ENCODE measurements around the gene SLC30A7. TPM values are rescaled to one million over a fixed set of nuclear protein-coding genes. Genes with fewer than 3 reads are reported as not detected.
A peak's percentile ranks its signal among the peaks of the same experiment; 100 is the strongest.

SLC30A7 gene
- total RNA-seq, 1 donor from 2014 or later, result 35.1 TPM

- H3K4me1 ChIP-seq, result no peaks in the 10 kb centered on the region
- TF ChIP-seq, protein P1, sequence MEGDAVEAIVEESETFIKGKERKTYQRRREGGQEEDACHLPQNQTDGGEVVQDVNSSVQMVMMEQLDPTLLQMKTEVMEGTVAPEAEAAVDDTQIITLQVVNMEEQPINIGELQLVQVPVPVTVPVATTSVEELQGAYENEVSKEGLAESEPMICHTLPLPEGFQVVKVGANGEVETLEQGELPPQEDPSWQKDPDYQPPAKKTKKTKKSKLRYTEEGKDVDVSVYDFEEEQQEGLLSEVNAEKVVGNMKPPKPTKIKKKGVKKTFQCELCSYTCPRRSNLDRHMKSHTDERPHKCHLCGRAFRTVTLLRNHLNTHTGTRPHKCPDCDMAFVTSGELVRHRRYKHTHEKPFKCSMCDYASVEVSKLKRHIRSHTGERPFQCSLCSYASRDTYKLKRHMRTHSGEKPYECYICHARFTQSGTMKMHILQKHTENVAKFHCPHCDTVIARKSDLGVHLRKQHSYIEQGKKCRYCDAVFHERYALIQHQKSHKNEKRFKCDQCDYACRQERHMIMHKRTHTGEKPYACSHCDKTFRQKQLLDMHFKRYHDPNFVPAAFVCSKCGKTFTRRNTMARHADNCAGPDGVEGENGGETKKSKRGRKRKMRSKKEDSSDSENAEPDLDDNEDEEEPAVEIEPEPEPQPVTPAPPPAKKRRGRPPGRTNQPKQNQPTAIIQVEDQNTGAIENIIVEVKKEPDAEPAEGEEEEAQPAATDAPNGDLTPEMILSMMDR (IDR thresholded peaks at IDR 0.05), result peak; percentile 75
- H3K4me3 ChIP-seq, result no peak overlapping the region
- H3K27me3 ChIP-seq, result no peaks in the 10 kb centered on the region
- no peaks in the 10 kb centered on the region for H3K9me3 ChIP-seq
- H3K27ac ChIP-seq, result no peak overlapping the region
- no peak for DNase-seq
- intact Hi-C loops (cut with DNase I), result loop anchor here (10.0 kb wide), 2 partner anchors 264 to 404 kb away; no protein-coding TSS in a partner anchor
- H3K36me3 ChIP-seq, result no peaks in the 10 kb centered on the region
- peak; percentile 35 for ATAC-seq
Measured at GRCh38 chr1:100868364-100868995, 27.4 kb upstream of the SLC30A7 start.

GRCh38 chr1:100869996-100870395, 25.9 kb upstream of the SLC30A7 start:
- TF ChIP-seq, protein P1 (IDR thresholded peaks at IDR 0.05), result no peak
- DNase-seq (no peak), ATAC-seq (no peak)
- no peak overlapping the region for H3K27ac ChIP-seq
- H3K36me3 ChIP-seq, result no peaks in the 10 kb centered on the region
- no peaks in the 10 kb centered on the region for H3K9me3 ChIP-seq
- no peak overlapping the region for H3K4me3 ChIP-seq
- H3K27me3 ChIP-seq, result no peaks in the 10 kb centered on the region
- intact Hi-C loops (cut with DNase I), result loop anchor here (10.0 kb wide), 2 partner anchors 265 to 405 kb away; no protein-coding TSS in a partner anchor
- H3K4me1 ChIP-seq, result no peaks in the 10 kb centered on the region

DNA sequence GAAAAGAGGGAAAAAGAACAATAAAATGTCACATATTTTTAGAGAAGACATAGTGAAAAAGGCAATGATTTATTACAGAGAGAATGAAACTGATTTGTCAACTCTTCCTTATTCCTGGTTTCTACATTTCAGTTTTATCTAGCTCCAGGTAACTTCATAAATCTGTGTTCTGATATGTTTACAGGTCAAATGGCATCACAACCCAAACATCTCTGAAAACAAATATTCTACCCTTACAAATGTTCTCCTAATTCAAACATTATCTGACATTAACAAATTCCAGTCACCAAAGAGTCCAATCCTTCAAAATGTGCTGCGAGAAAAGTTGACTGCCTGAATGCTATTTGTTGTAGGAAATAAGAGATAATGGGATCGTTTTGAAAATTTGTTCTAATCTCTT, 21.5 kb upstream of the SLC30A7 start:
- H3K27me3 ChIP-seq, result no peaks in the 10 kb centered on the region
- no peak overlapping the region for H3K4me3 ChIP-seq
- TF ChIP-seq, protein P1 (IDR thresholded peaks at IDR 0.05), result no peak
- ATAC-seq, result no peak
- H3K9me3 ChIP-seq, result no peaks in the 10 kb centered on the region
- H3K36me3 ChIP-seq, result no peaks in the 10 kb centered on the region
- no peak overlapping the region for H3K27ac ChIP-seq
- no peak for DNase-seq
- H3K4me1 ChIP-seq, result no peaks in the 10 kb centered on the region
- intact Hi-C loops (cut with DNase I), result no loop called here

- no peak for DNase-seq
- ATAC-seq, result no peak
- TF ChIP-seq, protein P1 (IDR thresholded peaks at IDR 0.05), result no peak
- no peaks in the 10 kb centered on the region for H3K36me3 ChIP-seq
- intact Hi-C loops (cut with DNase I), result no loop called here
- H3K9me3 ChIP-seq, result no peaks in the 10 kb centered on the region
- H3K4me1 ChIP-seq, result no peaks in the 10 kb centered on the region
- no peak overlapping the region for H3K4me3 ChIP-seq
- no peaks in the 10 kb centered on the region for H3K27me3 ChIP-seq
- no peak overlapping the region for H3K27ac ChIP-seq
Measured at GRCh38 chr1:100875228-100875627, 20.7 kb upstream of the SLC30A7 start.

- ATAC-seq, result no peak
- Histone ChIP-seq H3K27me3 (no peaks in the 10 kb centered on the region), H3K9me3 (no peaks in the 10 kb centered on the region), H3K36me3 (no peaks in the 10 kb centered on the region), H3K27ac (no peak overlapping the region), H3K4me1 (no peaks in the 10 kb centered on the region), H3K4me3 (no peak overlapping the region)
- TF ChIP-seq, protein P1 (IDR thresholded peaks at IDR 0.05), result no peak
- intact Hi-C loops (cut with DNase I), result no loop called here
- no peak for DNase-seq
Measured at GRCh38 chr1:100876291-100876690, 19.6 kb upstream of the SLC30A7 start.

All from upper lobe of right lung (tissue), 1 donor.